GM18520 (cell line): ENCODE results near the gene RGS10.

Source experiments
- ATAC-seq: cut with Tn5 transposase; IDR thresholded peaks from one replicate; pipeline ENCODE4 v1.9.1; 2021; ENCODE audit not compliant: unreplicated experiment

Gene RGS10

DNA sequence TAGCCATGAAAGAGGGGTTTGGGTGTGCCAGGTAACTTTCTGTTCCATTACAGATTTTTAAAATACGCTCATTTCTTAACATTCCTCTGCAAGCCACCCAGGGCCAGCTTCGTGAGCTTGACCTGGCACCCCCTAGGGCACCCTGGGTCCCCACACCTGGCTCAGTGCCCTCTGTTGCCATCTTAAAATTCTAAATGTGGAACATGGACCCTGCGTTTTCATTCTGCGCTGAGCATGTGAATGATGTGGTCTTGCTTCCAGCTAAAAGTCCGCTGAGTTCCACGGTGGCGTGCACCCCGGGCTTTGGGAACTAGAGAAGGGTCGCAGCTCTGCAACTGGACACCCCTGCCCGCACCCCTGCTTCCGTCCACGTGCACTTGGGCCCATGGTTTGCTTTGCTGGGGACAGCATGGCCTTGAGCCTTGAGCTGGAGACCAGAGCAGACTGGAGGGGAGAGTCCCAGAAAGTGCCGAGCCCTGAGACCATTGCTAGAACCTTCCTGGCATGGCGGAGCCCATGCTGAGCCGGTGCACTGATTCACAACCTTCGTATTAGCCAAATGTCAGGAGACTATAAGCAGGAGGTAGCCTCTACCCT, 91.1 kb downstream of the RGS10 start:
- ATAC-seq = no peak

DNA sequence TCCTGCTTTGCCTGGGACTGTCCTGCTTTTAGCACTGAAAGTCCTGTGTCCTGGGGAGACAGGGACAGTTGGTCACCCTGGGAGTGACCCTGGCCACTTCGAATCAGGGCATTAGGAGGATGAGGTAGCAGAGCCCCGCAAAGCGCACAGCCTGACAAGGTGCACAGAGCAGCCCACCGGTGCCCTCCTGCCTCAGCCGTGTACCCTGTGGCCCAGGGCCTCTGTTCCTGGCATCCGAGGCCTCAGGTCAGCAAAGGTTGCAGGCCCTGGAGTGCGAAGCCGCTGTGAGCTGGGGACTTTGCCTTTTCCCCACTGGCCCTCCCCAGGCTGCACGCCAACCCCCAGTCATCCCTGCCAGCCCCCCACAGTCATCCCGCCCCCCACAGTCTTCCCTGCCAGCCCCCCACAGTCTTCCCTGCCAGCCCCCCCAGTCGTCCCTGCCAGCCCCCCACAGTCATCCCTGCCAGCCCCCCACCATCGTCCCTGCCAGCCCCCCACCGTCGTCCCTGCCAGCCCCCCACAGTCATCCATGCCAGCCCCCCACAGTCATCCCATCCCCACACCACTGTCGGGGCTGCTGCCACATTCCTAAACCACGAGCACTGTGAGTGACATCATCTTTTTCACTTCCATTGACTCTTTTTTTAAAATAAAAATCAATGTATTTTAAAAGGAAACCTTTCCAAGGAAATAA, 91.8 kb downstream of the RGS10 start:
- no peak for ATAC-seq
